Astrocyte (in vitro differentiated cells and primary cell): ENCODE measurements around the gene SLC29A4. TPM values are rescaled to one million over a fixed set of nuclear protein-coding genes. Genes with fewer than 3 reads are reported as not detected.
A peak's percentile ranks its signal among the peaks of the same experiment; 100 is the strongest.

Experiments
- DNase-seq: peaks from one replicate; pipeline ENCODE4 v3.0.0-alpha.2; 2010; ENCODE audit warnings: low read depth
- FAIRE-seq: peaks from 2 replicates; lab custom pipeline; 2011; peaks lifted over from hg19 to GRCh38; lab: Jason Lieb, UNC
- H2AFZ ChIP-seq: 2 replicates; pipeline ENCODE4 v1.6.0; 2012; ENCODE audit warnings: low read depth, low read length, inconsistent platforms
- H3K27ac ChIP-seq: 2 replicates; pipeline ENCODE4 v1.5.1; 2011; ENCODE audit warnings: low read depth, low read length, inconsistent platforms
- H3K27me3 ChIP-seq: 2 replicates; pipeline ENCODE4 v1.6.0; 2011; ENCODE audit warnings: low read length, inconsistent platforms; ENCODE audit not compliant: insufficient read depth
- H3K36me3 ChIP-seq: 2 replicates; pipeline ENCODE4 v1.5.1; 2011; ENCODE audit warnings: low read length, inconsistent platforms; ENCODE audit not compliant: insufficient read depth
- H3K4me1 ChIP-seq: 2 replicates; pipeline ENCODE4 v1.5.1; 2011; ENCODE audit warnings: low read length, inconsistent platforms; ENCODE audit not compliant: insufficient read depth
- H3K4me2 ChIP-seq: 2 replicates; pipeline ENCODE4 v1.6.0; 2012; ENCODE audit warnings: low read length, inconsistent platforms
- H3K4me3 ChIP-seq: 2 replicates; pipeline ENCODE4 v1.5.1; 2011; ENCODE audit warnings: low read depth, mild to moderate bottlenecking, low read length, inconsistent platforms; ENCODE audit not compliant: insufficient read depth
- H3K79me2 ChIP-seq: 2 replicates; pipeline ENCODE4 v1.6.0; 2012; ENCODE audit warnings: mild to moderate bottlenecking, low read length, inconsistent platforms; ENCODE audit not compliant: insufficient read depth
- H3K9ac ChIP-seq: 2 replicates; pipeline ENCODE4 v1.6.0; 2012; ENCODE audit warnings: mild to moderate bottlenecking, low read length, inconsistent platforms
- H3K9me3 ChIP-seq: 2 replicates; pipeline ENCODE4 v1.5.1; 2012; ENCODE audit warnings: low read depth, mild to moderate bottlenecking, low read length, inconsistent platforms; ENCODE audit not compliant: insufficient read depth
- H4K20me1 ChIP-seq: 2 replicates; pipeline ENCODE4 v1.6.0; 2012; ENCODE audit warnings: low read length, inconsistent platforms; ENCODE audit not compliant: insufficient read depth
- H3K27ac Mint-ChIP-seq: one replicate; pipeline ENCODE4 v1.8.0; 2021; ENCODE audit warnings: mild to moderate bottlenecking, mixed read lengths; ENCODE audit not compliant: unreplicated experiment
- H3K27me3 Mint-ChIP-seq: one replicate; pipeline ENCODE4 v1.8.0; 2021; ENCODE audit warnings: low read depth, mixed read lengths; ENCODE audit not compliant: unreplicated experiment
- H3K36me3 Mint-ChIP-seq: one replicate; pipeline ENCODE4 v1.8.0; 2021; ENCODE audit warnings: low read depth, mixed read lengths; ENCODE audit not compliant: unreplicated experiment
- H3K4me1 Mint-ChIP-seq: one replicate; pipeline ENCODE4 v1.8.0; 2021; ENCODE audit warnings: low read depth, mixed read lengths; ENCODE audit not compliant: unreplicated experiment
- H3K4me3 Mint-ChIP-seq: one replicate; pipeline ENCODE4 v1.8.0; 2021; ENCODE audit warnings: mild to moderate bottlenecking, moderate library complexity, mixed read lengths; ENCODE audit not compliant: unreplicated experiment
- H3K9me3 Mint-ChIP-seq: one replicate; pipeline ENCODE4 v1.8.0; 2021; ENCODE audit warnings: mild to moderate bottlenecking, mixed read lengths; ENCODE audit not compliant: unreplicated experiment
- CTCF ChIP-seq: IDR thresholded peaks from 2 replicates; pipeline ENCODE4 v1.5.1; 2011; ENCODE audit warnings: low read depth, mild to moderate bottlenecking, inconsistent platforms, low read length, moderate library complexity; ENCODE audit not compliant: insufficient read depth
- EZH2 ChIP-seq: IDR thresholded peaks from 2 replicates; pipeline ENCODE4 v1.6.1; 2012; ENCODE audit warnings: mild to moderate bottlenecking, low read length, inconsistent platforms; ENCODE audit not compliant: insufficient read depth
- total RNA-seq: library from RNA; stranded (reverse); gene quantifications from 2 replicates; pipeline ENCODE4 v1.2.1, GENCODE V29; 2021

Gene SLC29A4
- total RNA-seq, 1 donor from 2014 or later, result 8.2 TPM

GRCh38 chr7:5337047-5337446 lies 54.3 kb downstream of the SLC29A4 start:
- Histone ChIP-seq H3K9ac (no peak overlapping the region), H4K20me1 (peaks cover 44% of the 10 kb centered on the region), H3K36me3 (peaks cover 12% of the 10 kb centered on the region), H2AFZ (no peak overlapping the region), H3K4me2 (no peak overlapping the region), H3K27me3 (no peaks in the 10 kb centered on the region), H3K9me3 (no peaks in the 10 kb centered on the region), H3K27ac (no peak overlapping the region), H3K4me3 (no peak overlapping the region), H3K4me1 (no peaks in the 10 kb centered on the region), H3K79me2 (peaks cover 9% of the 10 kb centered on the region)
- TF ChIP-seq EZH2 (no peak), CTCF (no peak)
- Mint-ChIP-seq H3K27me3 (peaks cover 2% of the 10 kb centered on the region), H3K4me1 (no peaks in the 10 kb centered on the region), H3K27ac (peak overlapping the region; percentile 41), H3K4me3 (no peak overlapping the region), H3K9me3 (peaks cover 11% of the 10 kb centered on the region), H3K36me3 (peaks cover 46% of the 10 kb centered on the region)
- DNase-seq (no peak), FAIRE-seq (no peak)

GRCh38 chr7:5339955-5340354 lies 57.2 kb downstream of the SLC29A4 start:
- H3K9ac ChIP-seq, result no peak overlapping the region
- no peaks in the 10 kb centered on the region for H3K27me3 Mint-ChIP-seq
- FAIRE-seq, result no peak
- no peak overlapping the region for H3K27ac ChIP-seq
- H3K36me3 Mint-ChIP-seq, result peaks cover 61% of the 10 kb centered on the region
- H2AFZ ChIP-seq, result no peak overlapping the region
- peaks cover 5% of the 10 kb centered on the region for H3K79me2 ChIP-seq
- H4K20me1 ChIP-seq, result peaks cover 31% of the 10 kb centered on the region
- no peaks in the 10 kb centered on the region for H3K4me1 ChIP-seq
- no peaks in the 10 kb centered on the region for H3K4me1 Mint-ChIP-seq
- no peak overlapping the region for H3K27ac Mint-ChIP-seq
- peaks cover 28% of the 10 kb centered on the region for H3K9me3 Mint-ChIP-seq
- TF ChIP-seq EZH2, result no peak
- TF ChIP-seq CTCF, result no peak
- no peak overlapping the region for H3K4me2 ChIP-seq
- no peak overlapping the region for H3K4me3 Mint-ChIP-seq
- no peak for DNase-seq
- H3K27me3 ChIP-seq, result no peaks in the 10 kb centered on the region
- H3K9me3 ChIP-seq, result no peaks in the 10 kb centered on the region
- H3K36me3 ChIP-seq, result peaks cover 22% of the 10 kb centered on the region
- H3K4me3 ChIP-seq, result no peak overlapping the region

- FAIRE-seq (no peak), DNase-seq (no peak)
- Histone ChIP-seq H2AFZ (no peak overlapping the region), H3K36me3 (peaks cover 15% of the 10 kb centered on the region), H3K79me2 (peaks cover 4% of the 10 kb centered on the region), H3K4me2 (no peak overlapping the region), H3K4me1 (no peaks in the 10 kb centered on the region), H3K27ac (no peak overlapping the region), H3K27me3 (no peaks in the 10 kb centered on the region), H3K9me3 (no peaks in the 10 kb centered on the region), H3K9ac (no peak overlapping the region), H3K4me3 (no peak overlapping the region), H4K20me1 (peaks cover 10% of the 10 kb centered on the region)
- H3K9me3 Mint-ChIP-seq, result peaks cover 22% of the 10 kb centered on the region
- H3K36me3 Mint-ChIP-seq, result peaks cover 43% of the 10 kb centered on the region
- no peaks in the 10 kb centered on the region for H3K4me1 Mint-ChIP-seq
- H3K27me3 Mint-ChIP-seq, result no peaks in the 10 kb centered on the region
- TF ChIP-seq EZH2, result no peak
- TF ChIP-seq CTCF, result no peak
- no peak overlapping the region for H3K4me3 Mint-ChIP-seq
- no peak overlapping the region for H3K27ac Mint-ChIP-seq
These were observed 59.9 kb downstream of the SLC29A4 start for GRCh38 chr7:5342631-5343030.
